Muscle of leg (tissue), 11 donors: ENCODE measurements around the gene ATP5IF1. TPM values are rescaled to one million over a fixed set of nuclear protein-coding genes. Genes with fewer than 3 reads are reported as not detected.
A peak's percentile ranks its signal among the peaks of the same experiment; 100 is the strongest.

Experiments
- DNase-seq: peaks from one replicate; pipeline ENCODE4 v3.0.0; 2013
- H3K27ac ChIP-seq: one replicate; pipeline ENCODE4 v1.5.1; 2013; ENCODE audit warnings: mild to moderate bottlenecking, low read length, control low read depth
- H3K27me3 ChIP-seq: one replicate; pipeline ENCODE4 v1.6.1; 2013; ENCODE audit warnings: low read length; ENCODE audit not compliant: control insufficient read depth, insufficient read depth
- H3K36me3 ChIP-seq: one replicate; pipeline ENCODE4 v1.6.1; 2013; ENCODE audit warnings: low read length; ENCODE audit not compliant: control insufficient read depth, insufficient read depth
- H3K4me1 ChIP-seq: one replicate; pipeline ENCODE4 v1.6.1; 2013; ENCODE audit warnings: low read length; ENCODE audit not compliant: control insufficient read depth, insufficient read depth
- H3K4me3 ChIP-seq: one replicate; pipeline ENCODE4 v1.5.1; 2013; ENCODE audit warnings: low read length, control low read depth
- H3K9me3 ChIP-seq: replicated peaks from 2 replicates; pipeline ENCODE4 v1.6.1; 2013; ENCODE audit warnings: low read depth, low read length; ENCODE audit not compliant: control insufficient read depth
- WGBS: methylation state at CpG from one replicate; pipeline ENCODE4 v1.1.5; 2013; ENCODE audit warnings: missing lambda C conversion rate; ENCODE audit not compliant: insufficient coverage; 5-methylcytosine and 5-hydroxymethylcytosine counted together
- polyA plus RNA-seq, 8 donors: library from polyadenylated mRNA; unstranded; fragments of 120-200 nt; gene quantifications; one replicate each; pipeline versions ENCODE4 v1.2.1 to v1.2.3, GENCODE V29; 2013; ENCODE audit warnings: inconsistent platforms in 1 of 8, low replicate concordance in 1 of 8; ENCODE audit not compliant: insufficient read length in 8 of 8, insufficient read depth in 1 of 8
- total RNA-seq: library from RNA; stranded (reverse); fragments of 120-200 nt; gene quantifications from one replicate; pipeline ENCODE4 v1.2.4, GENCODE V29; 2013

The ATP5IF1 gene
- total and polyA plus RNA-seq, 9 donors, result 72.7 to 116 (median 101) TPM

DNA sequence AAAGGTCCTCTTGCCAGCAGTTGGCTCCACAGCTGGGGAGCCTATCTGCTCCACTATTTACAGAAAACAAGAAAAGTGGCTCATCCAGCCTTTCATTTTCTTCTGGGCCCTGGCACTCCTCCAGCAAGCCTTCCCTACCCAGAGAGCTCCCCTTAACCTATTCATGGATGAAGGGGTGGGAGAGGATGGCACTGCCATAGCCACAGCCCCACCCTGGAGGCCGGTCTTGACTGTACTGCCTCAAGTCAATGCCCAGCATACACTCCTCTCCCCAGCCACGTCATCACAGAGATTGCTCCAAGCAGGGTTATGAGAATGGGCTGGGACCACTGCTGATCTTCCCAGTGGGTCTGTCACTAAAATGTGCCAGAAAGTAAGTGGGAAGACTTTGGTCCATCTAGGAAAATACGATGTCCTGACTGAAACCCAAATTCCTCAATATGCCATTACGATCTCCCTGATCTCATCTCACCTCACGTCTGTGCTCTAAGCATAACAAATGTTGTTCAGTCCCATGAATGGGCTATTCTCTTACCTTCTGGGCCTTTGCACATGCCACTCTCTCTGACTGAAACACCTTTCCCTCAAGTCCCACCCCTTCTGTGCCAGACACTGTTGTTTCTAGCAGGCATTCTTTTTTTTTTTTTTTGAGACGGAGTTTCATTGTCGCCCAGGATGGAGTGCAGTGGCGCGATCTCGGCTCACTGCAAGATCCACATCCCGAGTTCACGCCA is 38.1 kb upstream of the ATP5IF1 start:
- no peak for DNase-seq
- H3K36me3 ChIP-seq, result peaks cover 43% of the 10 kb centered on the region
- no peak overlapping the region for H3K4me3 ChIP-seq
- H3K4me1 ChIP-seq, result peaks cover 14% of the 10 kb centered on the region
- no peak overlapping the region for H3K27ac ChIP-seq
- 80% methylated on average over 3 of the region's 12 CpGs for WGBS
- no peaks in the 10 kb centered on the region for H3K9me3 ChIP-seq
- no peaks in the 10 kb centered on the region for H3K27me3 ChIP-seq

DNA sequence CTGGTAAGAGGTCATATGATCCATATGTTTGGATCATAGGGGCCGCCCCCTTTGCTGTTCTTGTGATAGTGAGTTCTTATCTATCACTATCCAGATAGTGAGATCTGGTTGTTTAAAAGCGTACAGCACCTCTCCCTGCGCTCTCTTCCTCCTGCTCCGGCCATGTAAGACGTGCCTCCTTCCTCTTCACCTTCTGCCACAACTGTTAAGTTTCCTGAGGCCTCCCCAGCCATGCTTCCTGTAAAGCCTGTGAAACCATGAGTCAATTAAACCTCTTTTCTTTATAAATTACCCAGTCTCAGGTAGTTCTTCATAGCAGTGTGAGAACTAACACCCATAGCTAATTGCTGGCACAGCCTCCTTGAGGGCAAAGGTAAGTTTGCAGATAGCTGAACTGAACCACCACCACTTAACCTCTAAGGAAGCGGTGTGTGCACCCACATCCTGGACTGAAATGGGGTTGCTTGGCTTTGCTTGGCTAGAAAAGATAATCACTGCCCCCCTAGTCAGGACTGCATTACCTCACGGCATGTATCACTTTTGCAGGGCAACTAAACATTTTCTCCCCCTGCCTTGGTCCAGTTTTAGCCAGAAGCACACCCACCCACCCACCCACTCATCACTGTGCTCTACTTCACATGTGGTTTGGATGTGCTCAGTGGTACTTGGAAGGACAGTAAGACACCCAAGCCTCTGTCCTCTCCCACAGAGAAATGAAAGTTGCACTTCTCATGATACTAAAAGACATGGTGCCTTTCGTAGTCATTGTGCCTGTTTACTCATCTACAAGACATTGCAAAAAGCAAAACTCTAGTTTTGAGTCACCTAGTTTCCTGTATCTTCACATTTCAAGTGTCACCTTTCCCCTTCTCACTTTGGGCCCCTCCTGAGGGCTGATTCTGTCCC is 36.3 kb upstream of the ATP5IF1 start:
- no peak overlapping the region for H3K27ac ChIP-seq
- peaks cover 60% of the 10 kb centered on the region for H3K36me3 ChIP-seq
- peaks cover 14% of the 10 kb centered on the region for H3K4me1 ChIP-seq
- no peak overlapping the region for H3K4me3 ChIP-seq
- WGBS, result 96% methylated on average over 5 of the region's 8 CpGs
- DNase-seq, result no peak
- H3K27me3 ChIP-seq, result no peaks in the 10 kb centered on the region
- H3K9me3 ChIP-seq, result no peaks in the 10 kb centered on the region

DNA sequence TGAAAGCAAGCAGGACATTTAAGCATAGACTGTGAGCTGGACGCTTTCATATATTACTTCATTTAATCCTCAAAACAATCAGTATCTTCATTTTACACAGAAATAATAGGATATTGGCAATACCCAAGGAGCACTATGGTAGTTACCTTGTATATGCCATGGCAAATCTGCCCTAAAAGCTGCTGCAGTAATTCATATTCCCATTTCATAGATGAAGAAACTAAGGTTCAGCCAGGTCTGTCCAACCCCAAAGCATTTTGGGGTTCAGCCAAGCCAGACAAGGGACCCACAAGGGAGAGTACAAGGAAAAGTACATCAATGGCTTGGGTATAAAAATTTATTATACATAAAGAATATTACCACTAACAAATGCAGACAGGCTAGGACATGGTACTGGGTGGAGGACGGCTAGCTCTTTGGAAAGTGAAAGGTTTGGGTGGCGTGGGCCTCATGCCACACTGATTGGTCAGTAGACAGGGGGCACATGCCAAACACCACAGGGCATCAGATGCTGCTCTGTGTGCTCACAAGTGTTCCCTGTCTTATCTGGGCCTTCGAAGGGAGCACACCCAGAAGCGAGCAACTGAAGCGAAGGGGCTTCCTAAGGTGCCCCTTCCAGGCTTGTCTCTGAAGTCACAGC is 35.6 kb upstream of the ATP5IF1 start:
- H3K27me3 ChIP-seq, result no peaks in the 10 kb centered on the region
- H3K36me3 ChIP-seq, result peaks cover 63% of the 10 kb centered on the region
- no peak overlapping the region for H3K27ac ChIP-seq
- H3K4me3 ChIP-seq, result no peak overlapping the region
- no peak for DNase-seq
- no peaks in the 10 kb centered on the region for H3K9me3 ChIP-seq
- peaks cover 14% of the 10 kb centered on the region for H3K4me1 ChIP-seq
- WGBS, result 100% methylated on average over 1 of the region's 6 CpGs

DNA sequence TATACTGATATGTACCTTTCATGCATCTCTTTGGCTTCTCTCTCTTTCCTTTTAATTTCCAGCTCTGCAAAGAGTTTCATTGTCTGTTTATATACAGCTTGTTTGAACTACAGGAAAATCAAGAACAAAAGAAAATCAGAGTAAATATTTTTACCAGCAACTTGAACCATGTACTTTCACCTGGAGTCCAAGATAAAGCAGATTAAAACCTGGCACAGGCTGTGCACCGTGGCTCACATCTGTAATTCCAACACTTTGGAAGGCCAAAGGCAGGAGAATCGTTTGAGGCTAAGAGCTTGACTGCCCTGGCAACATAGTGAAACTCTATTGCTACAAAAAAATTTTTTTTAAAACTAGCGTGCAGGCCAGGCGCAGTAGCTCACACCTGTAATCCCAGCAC is 30.7 kb upstream of the ATP5IF1 start:
- Histone ChIP-seq H3K27me3 (no peaks in the 10 kb centered on the region), H3K4me3 (no peak overlapping the region), H3K36me3 (peaks cover 57% of the 10 kb centered on the region), H3K4me1 (no peaks in the 10 kb centered on the region), H3K27ac (no peak overlapping the region), H3K9me3 (no peaks in the 10 kb centered on the region)
- no peak for DNase-seq
- WGBS, result 90% methylated on average over 3 of the region's 4 CpGs

DNA sequence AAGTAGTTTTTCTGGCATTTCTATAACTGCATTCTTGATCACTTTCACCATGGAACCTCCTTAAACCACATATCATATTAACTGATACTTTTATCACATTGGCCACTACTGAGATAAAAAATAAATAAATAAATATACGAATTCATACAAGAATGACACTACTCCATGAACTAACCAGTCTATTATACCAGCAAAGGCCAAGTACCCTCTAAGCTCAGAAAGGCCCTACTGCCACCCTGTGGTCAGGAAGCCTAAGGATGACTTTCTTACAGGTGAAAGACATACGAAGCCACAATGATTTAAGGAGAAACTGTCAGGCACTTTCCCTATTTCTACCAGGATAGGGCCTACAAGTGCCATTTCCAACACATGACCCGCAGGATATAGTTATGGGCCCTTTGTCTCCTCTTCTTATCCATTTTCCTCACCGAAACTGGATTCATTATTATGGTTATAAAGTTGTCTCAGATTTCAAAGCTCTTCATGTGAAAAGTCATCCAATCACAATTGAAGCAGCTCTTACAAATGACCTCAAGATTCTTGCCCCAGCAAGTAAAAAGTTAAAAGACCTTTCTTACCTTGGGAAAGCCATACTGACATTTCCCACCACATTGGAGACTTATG is 27.0 kb upstream of the ATP5IF1 start:
- Histone ChIP-seq H3K4me3 (no peak overlapping the region), H3K27ac (no peak overlapping the region), H3K27me3 (no peaks in the 10 kb centered on the region), H3K36me3 (peaks cover 41% of the 10 kb centered on the region), H3K4me1 (no peaks in the 10 kb centered on the region), H3K9me3 (no peaks in the 10 kb centered on the region)
- peak; percentile 61 for DNase-seq
- WGBS, result 40% methylated on average over 1 of the region's 4 CpGs

DNA sequence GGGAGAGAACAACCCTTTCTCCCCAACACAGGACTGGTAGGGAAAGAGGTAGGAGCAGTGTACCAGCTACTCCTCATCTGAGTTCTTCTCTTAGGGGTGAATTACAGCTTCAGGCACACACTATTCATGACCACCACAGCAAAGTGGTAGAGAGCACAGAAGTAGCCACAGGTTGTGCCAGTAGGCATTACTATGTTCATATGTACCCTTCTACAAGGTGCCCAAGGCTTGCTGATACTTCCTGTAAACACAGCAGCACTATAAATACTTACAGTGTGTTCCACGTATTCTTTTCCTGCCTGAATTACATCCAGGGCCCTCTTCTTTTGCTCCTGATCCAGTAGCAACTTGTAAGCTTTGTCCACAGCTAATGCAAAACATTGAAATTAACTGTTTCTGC is 26.2 kb upstream of the ATP5IF1 start:
- no peak for DNase-seq
- 64% methylated on average over 1 of the region's 1 CpG for WGBS
- H3K4me1 ChIP-seq, result no peaks in the 10 kb centered on the region
- H3K9me3 ChIP-seq, result no peaks in the 10 kb centered on the region
- H3K27me3 ChIP-seq, result no peaks in the 10 kb centered on the region
- H3K27ac ChIP-seq, result no peak overlapping the region
- H3K36me3 ChIP-seq, result peaks cover 38% of the 10 kb centered on the region
- no peak overlapping the region for H3K4me3 ChIP-seq

DNA sequence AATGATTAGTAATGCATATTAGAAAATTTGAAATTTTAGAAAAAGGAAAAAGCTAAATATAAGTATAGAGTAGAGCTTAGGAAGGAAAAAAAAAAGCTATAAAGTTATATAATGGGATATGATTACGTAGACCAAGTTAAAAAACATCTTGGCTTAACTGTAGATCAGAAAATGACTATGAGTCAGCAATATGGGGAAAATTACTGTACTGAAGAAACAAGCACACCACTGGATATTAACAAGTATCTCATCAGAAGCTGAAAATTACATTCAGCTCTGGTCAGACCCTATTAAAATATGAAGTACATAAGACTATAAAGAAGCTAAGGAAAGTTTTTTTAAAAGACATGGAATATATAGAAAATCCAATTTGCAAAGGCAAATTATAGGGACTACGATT is 22.6 kb upstream of the ATP5IF1 start:
- Histone ChIP-seq H3K9me3 (no peaks in the 10 kb centered on the region), H3K4me3 (no peak overlapping the region), H3K4me1 (no peaks in the 10 kb centered on the region), H3K36me3 (peaks cover 28% of the 10 kb centered on the region), H3K27me3 (no peaks in the 10 kb centered on the region), H3K27ac (no peak overlapping the region)
- no peak for DNase-seq
- 100% methylated on average over 1 of the region's 2 CpGs for WGBS

DNA sequence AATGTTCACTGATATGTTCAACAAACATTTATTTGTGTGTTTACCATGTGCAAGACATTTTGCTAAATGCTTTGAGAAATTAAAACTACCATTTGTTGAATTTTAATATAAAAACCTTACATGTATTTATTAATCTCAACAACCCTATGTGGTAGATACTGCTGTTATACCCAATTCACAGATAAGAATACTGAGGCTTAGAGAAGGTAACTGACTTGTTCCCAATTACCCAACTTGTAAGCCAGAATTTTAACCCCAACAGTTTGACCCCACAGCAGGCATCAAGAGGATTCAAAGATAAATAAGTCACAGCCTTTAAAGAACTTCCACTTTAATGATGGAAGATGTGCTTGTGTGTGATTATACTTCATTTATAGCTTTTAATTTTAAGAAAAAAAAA is 6.8 kb upstream of the ATP5IF1 start:
- H3K36me3 ChIP-seq, result peaks cover 30% of the 10 kb centered on the region

DNA sequence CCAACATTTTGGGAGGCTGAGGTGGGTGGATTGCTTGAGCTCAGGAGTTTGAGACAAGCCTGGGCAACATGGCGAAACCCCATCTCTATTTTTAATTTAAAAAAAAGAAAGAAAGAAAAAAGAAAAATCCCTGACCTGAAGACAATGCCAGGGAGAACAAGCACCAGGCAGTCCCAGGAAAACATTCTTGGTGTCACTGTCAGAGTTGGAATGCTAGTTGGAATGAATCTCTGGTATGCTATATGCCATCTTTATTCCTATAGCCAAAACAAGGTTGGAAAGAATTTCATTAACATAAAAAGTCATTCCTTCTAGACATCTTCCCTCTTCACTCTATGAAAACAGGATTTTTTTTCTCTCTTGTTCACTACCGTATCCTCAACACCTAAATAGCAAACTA is 5.9 kb upstream of the ATP5IF1 start:
- WGBS, result no CpG with 5 or more reads among the region's 2 CpGs
- no peak overlapping the region for H3K27ac ChIP-seq
- H3K4me3 ChIP-seq, result no peak overlapping the region
- no peaks in the 10 kb centered on the region for H3K27me3 ChIP-seq
- H3K9me3 ChIP-seq, result no peaks in the 10 kb centered on the region
- peaks cover 25% of the 10 kb centered on the region for H3K36me3 ChIP-seq
- H3K4me1 ChIP-seq, result peaks cover 8% of the 10 kb centered on the region
- no peak for DNase-seq

More for the DNA sequence above, 6.8 kb upstream of the ATP5IF1 start:
- Histone ChIP-seq H3K4me3 (no peak overlapping the region), H3K4me1 (peaks cover 8% of the 10 kb centered on the region), H3K27ac (no peak overlapping the region), H3K9me3 (no peaks in the 10 kb centered on the region), H3K27me3 (no peaks in the 10 kb centered on the region)
- no peak for DNase-seq
